SJSA1 (cell line): ENCODE results near the gene NEK6. TPM values are rescaled to one million over a fixed set of nuclear protein-coding genes. Genes with fewer than 3 reads are reported as not detected.

ENCODE experiments used
- DNase-seq, 2 experiments: peaks; one replicate each; pipeline ENCODE4 v3.0.0-alpha.2; 2015 to 2020; ENCODE audit warnings: low spot score in 2 of 2, low read depth in 1 of 2
- H3K27ac ChIP-seq: fragments of 250-450 bp; sonication (Bioruptor Pico); 2 replicates; pipeline ENCODE4 v1.5.1; 2020; ENCODE audit warnings: mild to moderate bottlenecking, moderate library complexity
- H3K27me3 ChIP-seq: fragments of 250-450 bp; sonication (Bioruptor Pico); replicated peaks from 2 replicates; pipeline ENCODE4 v1.5.1; 2020; ENCODE audit warnings: mild to moderate bottlenecking, moderate library complexity
- H3K36me3 ChIP-seq: fragments of 250-450 bp; sonication (Bioruptor Pico); 2 replicates; pipeline ENCODE4 v1.5.1; 2020; ENCODE audit warnings: mild to moderate bottlenecking
- H3K4me1 ChIP-seq: fragments of 250-450 bp; sonication (Bioruptor Pico); replicated peaks from 2 replicates; pipeline ENCODE4 v1.6.1; 2021; ENCODE audit warnings: mild to moderate bottlenecking
- H3K4me3 ChIP-seq: fragments of 250-450 bp; sonication (Bioruptor Pico); 2 replicates; pipeline ENCODE4 v1.5.1; 2020; ENCODE audit warnings: mild to moderate bottlenecking
- H3K9me3 ChIP-seq: fragments of 250-450 bp; sonication (Bioruptor Pico); replicated peaks from 2 replicates; pipeline ENCODE4 v1.5.1; 2020; ENCODE audit warnings: mild to moderate bottlenecking
- total RNA-seq: library from RNA; depleted of rRNA; stranded (reverse); fragments of >200 nt; shearing (Covaris generic); gene quantifications from 2 replicates; pipeline ENCODE4 v1.2.3, GENCODE V29; 2014

The NEK6 gene
- total RNA-seq, 1 experiment from 2014 or later: 32.0 TPM

DNA sequence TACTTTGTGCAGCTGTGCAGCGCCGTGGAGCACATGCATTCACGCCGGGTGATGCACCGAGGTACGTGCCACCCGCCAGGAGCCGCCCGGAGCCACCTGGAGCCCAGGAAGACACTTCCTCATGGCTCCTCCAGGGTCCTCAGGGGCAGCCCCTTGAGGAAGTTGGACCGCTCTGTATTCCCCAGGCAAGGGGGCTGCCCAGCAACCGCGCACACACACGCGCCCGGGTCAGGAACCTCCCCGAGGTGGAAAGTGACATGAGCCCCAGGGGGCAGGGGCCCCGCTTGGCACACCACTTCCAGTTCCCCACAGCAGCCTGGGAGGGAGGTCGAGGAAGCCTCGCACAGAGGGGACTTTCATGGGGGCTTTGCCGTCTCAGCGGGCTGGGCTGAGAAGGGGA lies 68.6 kb downstream of the NEK6 start:
- Histone ChIP-seq H3K27me3 (no peaks in the 10 kb centered on the region), H3K4me1 (no peaks in the 10 kb centered on the region), H3K9me3 (no peaks in the 10 kb centered on the region), H3K36me3 (peaks cover 86% of the 10 kb centered on the region), H3K4me3 (no peak overlapping the region), H3K27ac (no peak overlapping the region)
- no peak for DNase-seq

DNA sequence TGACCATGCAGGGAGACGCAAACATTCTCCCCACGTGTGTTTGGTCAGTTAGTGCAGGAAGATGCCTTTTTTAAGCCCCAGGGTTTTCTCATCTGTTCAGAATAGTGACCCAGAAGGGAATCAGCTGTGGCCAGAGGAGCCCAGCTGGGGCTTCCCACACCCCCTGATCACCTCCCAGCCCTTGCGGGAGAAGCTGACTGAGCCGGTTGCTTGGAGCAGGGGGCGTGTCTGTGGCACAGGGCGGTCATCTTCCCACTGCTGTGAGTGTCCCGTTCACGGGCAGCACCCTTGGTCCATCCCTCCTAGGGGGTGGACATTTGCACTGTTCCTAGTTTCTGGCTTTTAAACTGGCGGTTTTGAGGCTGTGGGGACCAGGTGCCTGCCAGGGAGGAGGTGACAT lies 69.7 kb downstream of the NEK6 start:
- Histone ChIP-seq H3K9me3 (no peaks in the 10 kb centered on the region), H3K27ac (no peak overlapping the region), H3K36me3 (peaks cover 84% of the 10 kb centered on the region), H3K4me1 (no peaks in the 10 kb centered on the region), H3K27me3 (no peaks in the 10 kb centered on the region), H3K4me3 (no peak overlapping the region)
- no peak for DNase-seq

DNA sequence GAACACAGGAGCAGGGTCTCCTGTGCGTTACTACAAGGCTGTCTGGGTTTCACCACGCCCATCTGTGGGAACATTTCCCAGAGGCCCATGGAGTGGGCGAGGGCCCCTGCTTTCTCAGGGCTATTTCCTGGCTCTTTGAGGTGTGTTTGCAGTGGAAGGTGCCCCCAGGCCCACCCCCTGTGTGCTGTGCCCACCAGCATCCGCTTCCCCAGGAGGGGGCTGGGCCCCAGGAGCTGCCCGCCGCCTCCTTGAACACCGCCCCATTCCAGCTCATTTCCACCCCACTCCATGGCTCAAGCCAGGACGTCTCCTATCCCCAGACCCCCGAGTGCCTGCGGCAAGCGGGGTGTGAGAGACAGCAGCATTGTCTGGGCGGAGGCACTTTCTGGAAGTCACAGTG lies 70.5 kb downstream of the NEK6 start:
- DNase-seq: no peak
- H3K36me3 ChIP-seq: peaks cover 83% of the 10 kb centered on the region
- no peak overlapping the region for H3K27ac ChIP-seq
- H3K9me3 ChIP-seq: no peaks in the 10 kb centered on the region
- H3K27me3 ChIP-seq: no peaks in the 10 kb centered on the region
- H3K4me1 ChIP-seq: no peaks in the 10 kb centered on the region
- no peak overlapping the region for H3K4me3 ChIP-seq

DNA sequence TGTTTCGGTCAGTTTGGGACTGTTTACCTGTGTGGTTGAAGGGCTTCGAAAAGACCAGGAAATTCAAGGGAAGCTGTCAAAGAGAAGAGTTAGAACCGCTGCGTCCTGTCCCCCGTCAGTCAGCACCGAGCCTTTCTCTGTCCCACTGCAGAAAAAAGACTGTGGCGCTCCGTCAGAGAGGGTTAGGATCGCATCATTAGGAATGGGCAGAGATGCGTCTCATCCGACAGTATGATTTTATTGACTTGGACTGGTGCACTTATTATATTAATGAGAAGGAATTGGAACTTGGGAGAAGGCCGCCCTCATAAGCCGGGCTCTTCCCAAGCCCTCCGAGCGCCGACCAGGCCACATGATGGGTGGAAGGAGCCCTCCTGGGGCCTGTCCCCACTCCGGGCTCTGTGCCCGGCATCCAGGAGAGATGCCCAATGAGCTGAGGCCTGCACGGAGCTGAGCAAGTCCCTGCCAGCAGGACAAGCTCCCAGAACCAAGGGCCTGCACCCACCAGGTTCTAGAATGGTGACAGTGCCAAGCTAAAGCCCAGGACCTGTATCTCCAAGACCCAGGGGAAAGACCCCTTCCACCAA lies 71.5 kb downstream of the NEK6 start:
- Histone ChIP-seq H3K4me1 (no peaks in the 10 kb centered on the region), H3K36me3 (peaks cover 77% of the 10 kb centered on the region), H3K9me3 (no peaks in the 10 kb centered on the region), H3K27me3 (no peaks in the 10 kb centered on the region), H3K27ac (no peak overlapping the region), H3K4me3 (no peak overlapping the region)
- DNase-seq: no peak

DNA sequence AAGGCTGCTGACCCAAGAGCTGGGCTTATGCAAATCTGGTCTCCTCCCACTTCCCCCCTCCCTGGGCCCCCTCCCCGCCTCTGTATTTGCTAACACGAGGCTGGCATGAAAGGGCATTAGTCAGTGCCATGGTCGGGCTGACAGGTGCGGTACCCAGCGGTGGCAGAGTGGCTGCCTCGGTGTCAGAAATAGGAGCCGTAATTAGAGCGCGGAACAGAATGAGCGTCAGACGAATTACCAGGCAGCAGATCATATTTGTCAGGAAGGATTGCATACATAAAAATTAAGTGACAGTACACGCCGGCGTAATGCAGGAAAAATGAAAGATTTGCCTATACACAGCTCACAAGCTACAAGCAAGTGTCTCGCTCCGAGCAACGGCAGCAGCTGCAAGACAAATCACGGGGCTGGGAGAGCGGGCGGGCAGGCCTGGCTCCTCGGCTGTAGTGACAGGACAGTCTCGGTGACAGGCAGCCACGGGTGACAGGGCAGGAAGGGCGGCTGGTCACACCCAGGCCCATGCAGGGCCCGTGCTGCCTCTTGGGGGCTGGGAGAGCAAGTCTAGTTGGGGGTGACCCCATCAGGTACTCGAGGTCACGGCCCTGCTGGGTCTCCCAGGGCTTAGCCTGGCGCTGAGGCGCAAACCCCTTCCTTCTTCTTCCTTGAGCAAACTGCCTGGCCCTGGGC lies 72.4 kb downstream of the NEK6 start:
- H3K27me3 ChIP-seq: no peaks in the 10 kb centered on the region
- DNase-seq: no peak
- peaks cover 78% of the 10 kb centered on the region for H3K36me3 ChIP-seq
- H3K4me1 ChIP-seq: no peaks in the 10 kb centered on the region
- H3K9me3 ChIP-seq: no peaks in the 10 kb centered on the region
- no peak overlapping the region for H3K4me3 ChIP-seq
- no peak overlapping the region for H3K27ac ChIP-seq

DNA sequence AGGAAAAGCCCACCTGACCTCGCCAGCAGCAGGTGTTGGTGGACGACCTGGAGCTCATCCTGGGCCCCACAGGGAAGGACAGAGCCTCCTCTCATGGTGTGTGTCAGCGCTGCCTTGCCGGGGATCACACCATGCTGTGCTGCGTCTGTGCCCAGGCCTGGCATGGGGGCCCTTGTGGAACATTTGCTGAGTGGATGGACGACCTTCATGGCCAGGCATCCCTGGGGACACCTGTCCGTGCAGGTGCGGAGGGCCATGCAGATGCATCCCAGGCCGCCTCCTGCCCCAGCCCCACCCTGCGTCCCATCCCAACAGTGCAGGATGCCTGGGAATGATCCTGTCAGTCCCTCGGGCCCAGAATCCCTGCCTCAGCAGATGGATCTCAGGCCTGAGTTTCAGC lies 73.8 kb downstream of the NEK6 start:
- peaks cover 67% of the 10 kb centered on the region for H3K36me3 ChIP-seq
- no peak overlapping the region for H3K4me3 ChIP-seq
- no peaks in the 10 kb centered on the region for H3K4me1 ChIP-seq
- no peaks in the 10 kb centered on the region for H3K27me3 ChIP-seq
- no peak overlapping the region for H3K27ac ChIP-seq
- H3K9me3 ChIP-seq: no peaks in the 10 kb centered on the region
- DNase-seq: no peak

DNA sequence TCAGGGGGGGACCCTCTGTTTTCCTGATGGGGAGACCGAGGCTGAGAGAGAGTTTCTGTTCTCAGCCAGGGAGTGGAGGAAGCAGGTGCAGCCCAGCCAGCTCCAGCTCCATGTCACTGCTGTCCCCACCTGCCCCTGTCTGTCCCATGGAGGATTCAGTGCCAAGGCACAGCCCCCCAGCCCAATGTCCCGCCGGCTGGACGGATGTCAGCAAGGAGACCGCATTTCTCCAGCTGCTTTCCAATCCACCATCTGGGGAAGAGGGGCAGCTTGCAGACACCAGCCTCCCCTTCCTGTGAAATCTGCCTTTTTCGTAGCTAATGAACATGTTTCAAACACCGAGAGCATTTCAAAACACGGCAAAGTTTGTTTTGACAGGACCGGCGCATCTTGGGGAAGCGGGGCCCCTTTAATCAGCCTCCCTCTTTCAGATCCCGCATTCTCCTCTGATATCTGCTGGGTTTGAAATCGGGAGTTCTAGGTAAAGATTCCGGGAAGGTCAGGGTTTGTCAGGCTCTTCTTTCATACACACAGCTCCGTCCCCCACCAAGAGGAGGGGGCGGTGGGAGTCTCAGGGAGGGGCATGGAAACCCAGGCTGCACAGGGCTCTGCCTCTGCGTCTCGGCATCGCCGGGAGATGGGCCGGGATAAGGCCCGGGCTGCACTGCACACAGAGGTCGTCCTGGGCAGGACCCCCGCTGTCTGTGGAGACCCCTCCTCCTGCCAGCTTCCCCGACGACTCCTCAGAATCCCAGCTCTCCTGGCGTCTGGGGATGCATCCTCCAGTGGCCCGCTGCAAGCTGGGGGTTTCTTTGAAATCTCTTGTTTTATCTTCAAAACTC lies 74.8 kb downstream of the NEK6 start:
- H3K4me3 ChIP-seq: no peak overlapping the region
- no peaks in the 10 kb centered on the region for H3K4me1 ChIP-seq
- H3K27me3 ChIP-seq: no peaks in the 10 kb centered on the region
- H3K9me3 ChIP-seq: no peaks in the 10 kb centered on the region
- H3K27ac ChIP-seq: no peak overlapping the region
- DNase-seq: no peak
- H3K36me3 ChIP-seq: peaks cover 63% of the 10 kb centered on the region

DNA sequence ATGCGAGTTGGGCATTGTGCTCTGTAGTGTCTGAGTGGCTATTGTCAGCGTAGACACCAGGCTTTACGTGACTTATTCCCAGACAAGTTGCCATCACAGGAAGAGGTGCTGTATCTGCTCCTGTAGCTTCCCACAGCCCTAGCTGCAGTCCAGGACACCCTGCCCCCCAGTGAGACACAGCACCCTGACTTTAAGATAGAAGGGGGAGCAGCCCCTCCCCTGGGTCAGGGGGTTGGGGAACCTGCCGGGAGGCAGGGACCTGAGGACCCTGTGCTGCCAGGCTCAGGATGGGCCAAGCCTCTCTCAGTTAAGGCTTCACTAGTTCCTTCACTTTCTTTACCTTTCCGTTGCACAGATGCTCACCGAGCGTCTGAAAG lies 75.4 kb downstream of the NEK6 start:
- Histone ChIP-seq H3K36me3 (peaks cover 63% of the 10 kb centered on the region), H3K27ac (no peak overlapping the region), H3K9me3 (no peaks in the 10 kb centered on the region)

DNA sequence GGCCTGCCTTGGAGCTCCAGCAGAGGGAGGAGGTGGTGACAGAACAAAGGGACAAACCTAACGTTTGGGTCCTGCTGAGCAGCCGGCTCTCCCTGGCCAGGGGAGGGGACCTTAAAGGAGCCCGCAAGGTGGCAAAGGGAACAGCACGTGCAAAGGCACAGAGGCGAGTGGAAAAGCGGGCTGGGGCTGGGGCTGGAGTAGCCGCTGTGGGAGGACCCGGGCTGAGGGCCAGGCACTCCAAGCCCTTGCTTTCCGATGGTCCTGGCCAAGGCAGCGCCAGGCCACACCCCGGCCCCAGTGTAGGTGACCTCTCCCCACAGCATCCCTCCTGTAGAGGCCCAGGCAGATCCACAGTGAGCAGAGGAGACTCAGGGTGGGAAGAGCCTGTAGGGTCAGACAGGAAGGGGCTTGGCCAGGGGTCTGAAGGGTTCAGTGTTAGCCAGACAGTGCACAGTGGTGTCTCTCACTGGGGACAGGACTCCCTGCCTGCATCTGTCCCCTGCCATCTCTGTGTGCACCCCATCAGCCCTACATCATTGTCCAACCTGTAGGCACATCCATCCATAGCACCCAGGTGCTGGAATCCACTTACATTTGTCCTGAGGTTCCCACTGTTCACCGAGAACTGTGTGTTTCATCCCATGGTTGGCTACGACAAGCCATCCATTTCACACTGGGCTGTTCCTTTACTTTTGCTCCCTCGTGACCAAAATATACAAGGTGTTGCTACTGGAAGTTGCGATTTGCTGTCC lies 77.0 kb downstream of the NEK6 start:
- no peaks in the 10 kb centered on the region for H3K4me1 ChIP-seq
- no peaks in the 10 kb centered on the region for H3K27me3 ChIP-seq
- H3K4me3 ChIP-seq: no peak overlapping the region
- H3K27ac ChIP-seq: no peak overlapping the region
- peaks cover 59% of the 10 kb centered on the region for H3K36me3 ChIP-seq
- no peak for DNase-seq
- no peaks in the 10 kb centered on the region for H3K9me3 ChIP-seq

More for the DNA sequence above, 75.4 kb downstream of the NEK6 start:
- Histone ChIP-seq H3K4me3 (no peak overlapping the region), H3K4me1 (no peaks in the 10 kb centered on the region), H3K27me3 (no peaks in the 10 kb centered on the region)
- DNase-seq: no peak

DNA sequence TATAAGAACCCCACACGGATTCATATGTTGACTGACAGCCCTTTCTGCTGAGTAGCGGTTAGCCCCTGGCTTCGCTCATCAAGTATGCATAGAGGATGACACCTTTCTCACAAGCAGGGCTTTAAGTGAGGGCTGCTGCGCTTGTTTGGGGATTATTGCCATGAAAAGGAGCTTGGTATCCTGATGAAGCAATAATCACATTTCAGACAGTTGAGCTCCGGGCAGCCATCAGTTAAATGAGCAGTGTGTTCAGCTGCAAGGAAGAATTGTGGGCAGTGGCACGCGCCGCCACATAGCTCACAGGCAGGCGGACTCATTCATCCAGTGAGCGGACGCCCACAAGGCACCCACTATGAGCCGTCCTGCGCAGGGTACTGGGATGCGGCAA lies 77.6 kb downstream of the NEK6 start:
- no peaks in the 10 kb centered on the region for H3K27me3 ChIP-seq
- H3K9me3 ChIP-seq: no peaks in the 10 kb centered on the region
- H3K27ac ChIP-seq: no peak overlapping the region
- no peak for DNase-seq
- H3K4me1 ChIP-seq: no peaks in the 10 kb centered on the region
- no peak overlapping the region for H3K4me3 ChIP-seq
- peaks cover 59% of the 10 kb centered on the region for H3K36me3 ChIP-seq

DNA sequence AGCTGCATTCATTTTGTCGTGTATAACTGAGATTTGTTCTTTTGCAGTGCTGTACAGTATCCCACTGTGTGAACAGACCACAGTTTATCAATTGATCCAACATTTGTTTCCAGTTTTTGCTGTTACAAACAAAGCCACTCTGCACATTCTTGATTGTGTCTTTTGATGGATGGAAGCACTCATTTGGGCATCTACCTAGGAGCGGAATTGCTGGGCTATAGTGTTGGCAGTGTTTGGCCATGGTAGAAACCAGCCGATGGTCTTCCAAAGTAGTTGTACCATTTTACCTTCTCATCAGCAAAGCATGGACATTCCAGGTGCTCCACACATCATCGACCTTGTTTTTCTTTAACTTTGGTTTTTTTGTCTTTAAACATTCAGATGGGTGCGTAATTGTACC lies 79.8 kb downstream of the NEK6 start:
- Histone ChIP-seq H3K4me3 (no peak overlapping the region), H3K27me3 (no peaks in the 10 kb centered on the region), H3K9me3 (no peaks in the 10 kb centered on the region), H3K36me3 (peaks cover 58% of the 10 kb centered on the region), H3K27ac (no peak overlapping the region), H3K4me1 (peaks cover 15% of the 10 kb centered on the region)
- DNase-seq: no peak

DNA sequence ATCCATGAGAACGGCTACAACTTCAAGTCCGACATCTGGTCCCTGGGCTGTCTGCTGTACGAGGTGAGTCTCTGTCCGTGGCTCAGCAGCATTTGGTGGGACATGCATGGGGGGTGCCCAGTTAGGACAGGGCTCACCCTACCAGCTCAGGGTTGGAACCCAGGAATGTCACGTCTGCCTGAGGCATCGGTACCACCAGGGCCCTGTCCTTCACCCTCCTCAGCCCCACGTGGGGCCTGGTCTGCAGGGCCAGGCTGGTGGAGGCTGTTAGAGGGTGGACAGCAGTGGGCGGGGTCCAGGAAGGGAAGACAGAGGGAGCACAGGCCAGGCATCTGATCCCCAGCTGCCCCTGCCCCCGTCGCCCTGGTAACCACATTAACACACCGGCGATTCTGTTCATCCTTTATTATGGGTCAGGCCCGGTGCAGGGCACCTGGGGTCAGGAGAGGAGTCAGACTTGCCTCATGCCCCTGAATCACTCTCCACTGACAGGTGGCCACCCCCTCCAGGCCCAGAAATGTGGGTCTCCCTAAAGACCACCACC lies 81.9 kb downstream of the NEK6 start:
- H3K9me3 ChIP-seq: no peaks in the 10 kb centered on the region
- no peaks in the 10 kb centered on the region for H3K27me3 ChIP-seq
- peaks cover 61% of the 10 kb centered on the region for H3K36me3 ChIP-seq
- no peak overlapping the region for H3K27ac ChIP-seq
- peaks cover 26% of the 10 kb centered on the region for H3K4me1 ChIP-seq
- DNase-seq: no peak
- H3K4me3 ChIP-seq: no peak overlapping the region

DNA sequence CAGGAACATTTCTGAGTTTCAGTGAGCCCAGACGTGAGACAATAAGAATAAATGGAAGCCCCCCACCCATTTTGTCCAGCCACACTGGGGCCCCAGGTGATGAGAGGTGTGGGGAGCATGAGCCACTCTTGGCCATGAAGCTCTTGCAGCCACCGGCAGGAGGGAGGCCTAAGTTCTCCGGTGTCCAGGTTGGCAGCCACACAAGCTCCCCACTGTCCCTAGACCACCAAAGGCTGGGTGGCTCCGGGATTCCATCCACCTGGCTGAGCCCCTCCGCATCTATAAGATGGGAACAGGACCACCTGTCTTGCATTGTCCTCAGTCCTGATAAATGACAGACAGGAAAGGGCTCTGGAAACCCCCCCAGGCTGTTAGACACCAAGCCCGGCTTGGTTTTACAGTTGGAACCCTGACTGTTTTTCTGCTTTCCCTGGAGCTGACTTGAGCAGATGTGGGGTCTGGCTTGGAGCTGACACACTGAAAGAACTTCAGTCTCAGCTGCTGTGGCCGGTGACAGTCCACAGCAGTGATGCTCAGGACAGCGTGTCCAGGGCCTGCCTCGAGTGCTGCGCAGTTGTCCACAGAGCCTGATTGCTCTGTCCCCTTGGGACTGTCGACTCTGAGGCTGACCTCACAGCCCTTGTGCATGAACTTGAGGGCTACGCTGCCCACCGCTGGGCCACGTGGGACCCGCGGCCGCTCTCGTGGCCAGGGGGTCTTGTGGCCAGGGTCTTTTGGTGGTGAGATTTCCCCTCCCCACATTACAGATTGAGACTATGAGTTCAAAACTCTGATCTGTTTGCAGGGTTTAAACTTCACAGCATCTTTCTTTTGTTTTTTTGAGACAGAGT lies 82.7 kb downstream of the NEK6 start:
- Histone ChIP-seq H3K4me1 (peaks cover 26% of the 10 kb centered on the region), H3K9me3 (no peaks in the 10 kb centered on the region), H3K36me3 (peaks cover 65% of the 10 kb centered on the region), H3K27ac (no peak overlapping the region), H3K27me3 (no peaks in the 10 kb centered on the region), H3K4me3 (no peak overlapping the region)
- no peak for DNase-seq
